NCI-H526 treated with DMSO at 0.1 percent for 48 hours (cell line): Measurements from ENCODE around the gene CDK14.
"Not testable (repeated sequence)": the region's sequence is repeated elsewhere in the genome, so short reads cannot be mapped to it uniquely, and the experiment has no call there.

Source experiments
- DNase-seq: peaks from one replicate; lab custom pipeline; 2025; lab: John Stamatoyannopoulos, UW

The CDK14 gene

GRCh38 chr7:90757565-90757950 is 161.4 kb downstream of the CDK14 start:
- peak; percentile 26 for DNase-seq

DNA sequence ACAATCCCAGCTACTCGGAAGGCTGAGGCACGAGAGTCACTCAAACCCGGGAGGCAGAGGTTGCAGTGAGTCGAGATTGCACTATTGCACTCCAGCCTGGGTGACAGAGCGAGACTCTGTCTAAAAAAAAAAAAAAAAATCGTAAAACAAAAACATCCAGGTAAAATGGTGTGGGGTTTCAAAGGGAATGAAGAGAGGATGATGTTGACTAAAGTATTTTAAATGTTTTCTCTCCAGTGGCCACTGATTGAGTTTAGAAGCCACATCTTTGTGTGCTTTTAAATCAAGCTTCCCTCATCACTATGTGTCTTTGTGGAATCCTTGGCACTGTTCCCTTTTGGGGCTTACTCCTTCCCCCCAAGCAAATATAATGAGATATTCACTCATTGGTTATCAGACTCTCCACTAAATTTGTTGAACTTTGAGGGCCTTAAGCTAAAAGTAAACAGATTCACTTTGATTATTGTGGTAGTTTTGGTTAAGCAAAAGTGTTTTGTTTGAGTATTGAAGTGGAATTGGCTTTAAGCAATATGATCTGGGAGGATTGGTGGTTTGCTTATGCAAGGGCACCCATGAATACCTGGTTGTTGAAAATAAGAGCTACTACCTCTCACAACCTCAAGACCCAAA is 162.9 kb downstream of the CDK14 start:
- no peak for DNase-seq

GRCh38 chr7:90759710-90760109 is 163.6 kb downstream of the CDK14 start:
- no peak for DNase-seq

- no peak for DNase-seq
Observed at GRCh38 chr7:90760892-90761291, 164.8 kb downstream of the CDK14 start.

- no peak for DNase-seq
Observed at GRCh38 chr7:90761584-90761983, 165.5 kb downstream of the CDK14 start.

- no peak for DNase-seq
Observed at GRCh38 chr7:90763108-90763507, 167.0 kb downstream of the CDK14 start.

DNA sequence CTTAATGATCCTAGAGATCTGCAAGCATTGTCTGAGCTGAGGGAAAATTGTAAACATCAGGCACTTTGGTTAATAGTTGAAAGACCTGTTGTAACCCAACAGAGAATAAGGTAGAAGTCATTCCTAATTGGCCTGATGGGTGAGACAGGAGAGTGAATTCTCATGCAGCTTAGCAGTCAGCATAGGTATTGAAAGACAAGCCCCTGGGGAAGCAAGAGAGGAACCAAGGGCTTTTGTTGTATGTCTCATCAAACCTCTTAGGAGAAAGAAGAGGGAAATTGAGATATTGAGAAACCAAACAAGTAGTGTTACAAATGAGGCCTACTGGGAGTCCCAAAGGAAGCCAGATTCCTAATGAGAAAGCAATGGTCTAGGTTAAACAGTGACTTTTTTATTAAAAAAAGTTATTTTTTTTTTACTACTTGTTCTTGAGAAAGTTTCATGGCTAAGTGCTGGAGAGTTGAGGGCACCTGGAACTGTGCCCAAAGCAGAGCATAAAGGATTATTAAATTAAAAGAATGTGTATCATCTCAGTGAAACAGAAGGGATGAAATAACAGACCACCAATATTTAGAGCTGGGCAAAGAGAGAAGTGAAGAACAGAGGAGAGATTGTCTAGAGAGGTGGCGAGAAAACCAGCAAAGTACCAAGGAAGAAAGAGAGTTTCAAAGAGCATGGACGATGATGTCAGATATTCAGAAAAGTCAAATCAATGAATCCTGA is 168.9 kb downstream of the CDK14 start:
- no peak for DNase-seq

GRCh38 chr7:90766814-90767564 is 170.9 kb downstream of the CDK14 start:
- DNase-seq: no peak

GRCh38 chr7:90768301-90768700 is 172.2 kb downstream of the CDK14 start:
- DNase-seq: no peak

DNA sequence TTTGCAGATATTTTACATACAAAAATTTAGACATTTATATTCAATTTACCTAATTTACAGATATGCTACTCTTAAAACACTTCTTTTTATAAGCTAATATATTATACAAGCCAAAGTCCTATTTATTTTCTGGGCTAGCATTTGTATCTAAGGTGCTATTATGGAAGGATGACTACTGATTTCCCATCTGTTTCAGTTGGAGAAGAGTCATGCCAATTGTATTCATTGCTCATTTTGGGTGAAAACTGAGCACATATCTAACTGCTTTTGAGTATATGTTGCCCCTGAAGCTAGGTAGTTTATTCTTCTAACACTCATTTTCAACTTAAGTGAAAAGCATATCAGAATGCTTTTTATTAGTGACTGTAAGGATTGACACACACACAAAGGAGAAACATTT is 172.9 kb downstream of the CDK14 start:
- no peak for DNase-seq

DNA sequence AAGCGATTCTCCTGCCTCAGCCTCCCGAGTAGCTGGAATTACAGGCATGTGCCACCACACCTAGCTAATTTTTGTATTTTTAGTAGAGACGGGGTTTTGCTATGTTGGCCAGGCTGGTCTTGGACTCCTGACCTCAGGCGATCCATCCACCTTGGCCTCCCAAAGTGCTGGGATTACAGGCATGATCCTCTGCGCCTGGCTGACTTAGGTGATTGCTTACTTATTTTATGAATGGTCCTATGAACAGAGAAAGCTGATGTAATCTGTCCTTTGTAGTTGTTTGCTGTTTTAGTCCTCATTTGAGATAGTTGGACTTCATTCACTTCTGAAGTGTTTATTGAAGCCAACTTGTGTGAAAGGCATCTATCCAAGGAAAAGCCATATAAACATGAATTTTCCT is 173.4 kb downstream of the CDK14 start:
- not testable (repeated sequence) for DNase-seq

DNA sequence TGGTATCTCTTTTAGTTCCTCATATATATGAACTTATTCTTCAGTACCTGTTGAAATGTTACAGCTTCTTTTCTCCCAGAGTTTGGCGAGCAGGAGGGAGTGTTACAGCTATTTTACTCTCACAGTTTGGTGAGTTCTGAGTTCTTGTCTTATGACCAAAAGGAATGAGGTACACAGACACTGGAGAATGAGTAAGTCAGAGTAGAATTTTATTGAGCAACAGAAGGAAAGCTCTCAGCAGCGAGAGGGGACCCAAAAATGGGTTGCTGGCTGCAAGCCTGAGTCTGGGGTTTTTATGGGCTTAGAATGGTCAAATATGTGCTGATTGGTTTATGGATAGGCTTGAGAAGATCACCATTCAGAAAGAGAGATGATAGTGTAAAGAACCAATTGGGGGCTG is 175.2 kb downstream of the CDK14 start:
- no peak for DNase-seq

DNA sequence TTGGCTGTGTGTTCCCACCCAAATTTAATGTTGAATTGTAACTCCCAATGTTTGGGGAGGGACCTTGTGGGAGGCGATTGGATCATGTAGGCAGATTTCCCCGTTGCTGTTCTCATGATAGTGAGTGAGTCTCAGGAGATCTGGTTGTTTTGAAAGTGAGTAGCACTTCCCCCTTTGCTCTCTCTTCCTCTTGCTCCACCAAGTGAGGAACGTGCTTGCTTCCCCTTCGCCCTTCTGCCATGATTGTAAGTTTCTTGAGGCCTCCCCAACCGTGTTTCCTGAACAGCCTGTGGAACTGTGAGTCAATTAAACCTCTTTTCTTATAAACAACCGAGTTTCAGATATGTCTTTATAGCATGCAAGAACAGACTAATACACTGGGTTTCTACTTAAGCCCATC is 176.3 kb downstream of the CDK14 start:
- no peak for DNase-seq

- DNase-seq: no peak
Observed at GRCh38 chr7:90773269-90773668, 177.1 kb downstream of the CDK14 start.

- DNase-seq: no peak
Observed at GRCh38 chr7:90774706-90775105, 178.6 kb downstream of the CDK14 start.

GRCh38 chr7:90775383-90775965 is 179.4 kb downstream of the CDK14 start:
- no peak for DNase-seq

DNA sequence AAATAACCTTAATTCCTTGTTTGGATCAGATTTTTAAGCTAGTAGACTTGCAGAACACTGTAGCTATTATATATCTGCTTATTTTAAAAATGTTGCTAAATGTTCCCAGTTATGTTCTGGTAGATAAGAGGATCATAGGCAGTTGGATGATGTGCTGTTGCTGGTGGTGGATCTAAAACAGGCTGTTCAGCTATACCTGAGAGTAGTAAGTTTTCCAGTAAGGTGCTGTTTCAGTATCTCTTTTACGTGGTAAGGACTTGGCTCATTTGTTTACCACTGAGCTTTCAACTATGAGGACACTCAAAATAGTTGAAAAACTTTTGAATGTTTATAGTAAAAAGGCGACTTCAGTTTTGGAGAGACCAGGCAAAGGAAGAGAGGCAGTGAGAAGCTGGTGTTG is 180.9 kb downstream of the CDK14 start:
- no peak for DNase-seq

DNA sequence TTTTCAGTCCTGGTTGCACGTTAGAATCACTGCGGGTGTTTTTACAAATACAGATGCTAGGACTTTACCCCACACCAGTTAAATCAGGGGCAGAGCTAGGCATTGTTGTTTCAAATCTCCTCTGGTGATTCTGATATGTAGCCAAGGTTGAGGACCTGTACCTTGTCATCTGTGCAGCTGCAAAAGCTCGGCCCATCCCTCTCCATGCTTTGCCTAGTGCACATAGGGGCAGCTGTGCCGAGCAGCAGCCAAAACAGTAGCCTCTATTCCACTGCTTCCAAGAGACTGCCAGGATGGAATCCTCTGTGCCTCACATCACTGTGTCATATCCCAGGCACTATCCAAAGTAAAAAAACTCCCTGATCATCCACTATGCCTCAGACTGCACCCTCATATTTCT is 181.3 kb downstream of the CDK14 start:
- no peak for DNase-seq

DNA sequence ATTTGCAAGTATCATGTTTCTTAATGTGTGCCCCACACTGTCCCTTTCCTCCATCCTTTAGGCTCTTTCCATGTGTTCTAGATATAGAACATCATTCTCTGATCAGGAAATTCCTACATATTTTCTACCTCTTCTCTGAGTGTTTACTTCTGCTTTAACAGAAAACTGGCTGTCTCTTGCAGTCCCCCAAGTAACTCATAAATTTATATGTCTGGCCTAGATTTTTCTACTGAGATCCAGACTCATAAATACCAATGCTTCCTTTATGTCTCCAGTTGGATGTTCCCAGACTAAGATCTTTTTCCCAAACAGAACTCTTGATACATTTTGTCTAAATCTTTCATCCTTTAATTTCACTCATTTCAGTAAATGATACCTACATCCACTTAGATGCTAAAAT is 181.8 kb downstream of the CDK14 start:
- no peak for DNase-seq

DNA sequence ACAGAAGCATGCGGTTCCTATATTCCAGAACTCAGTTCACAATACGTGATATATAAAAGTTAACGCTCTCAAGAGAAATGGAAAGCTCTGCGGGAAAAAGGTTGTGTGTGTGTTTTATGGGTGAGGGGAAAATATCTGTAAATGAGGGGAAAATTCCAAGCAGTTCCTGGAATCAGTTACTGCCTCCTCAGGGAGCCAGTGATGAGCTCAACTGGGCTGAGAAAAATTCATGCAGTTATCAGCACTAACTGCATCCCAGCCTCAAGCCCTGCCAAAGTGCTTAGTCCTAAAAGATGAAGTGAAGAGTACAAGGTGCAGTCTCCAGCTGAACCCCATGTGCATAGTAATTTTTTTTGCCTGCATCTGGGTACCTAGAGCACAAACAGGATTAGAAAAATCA is 191.9 kb downstream of the CDK14 start:
- no peak for DNase-seq

- no peak for DNase-seq
Observed at GRCh38 chr7:90789736-90790306, 193.7 kb downstream of the CDK14 start.

DNA sequence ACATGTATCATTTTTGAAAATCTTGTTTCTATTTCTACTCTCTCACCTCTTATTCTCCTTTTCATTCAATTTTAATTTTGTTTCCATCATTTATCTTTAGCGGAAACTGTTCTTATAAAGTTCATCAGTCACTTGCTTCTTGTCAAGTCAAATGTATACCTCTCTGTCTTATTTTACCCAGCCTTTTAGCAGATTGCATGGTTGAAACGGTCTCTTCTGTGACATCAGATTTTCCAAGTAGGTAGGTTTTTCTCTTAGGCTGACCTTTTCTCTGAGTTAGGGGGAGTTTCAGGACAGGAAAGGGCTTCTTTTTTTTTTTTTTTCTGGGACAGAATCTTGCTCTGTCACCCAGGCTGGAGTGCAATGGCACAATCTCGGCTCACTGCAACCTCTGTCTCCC is 195.5 kb downstream of the CDK14 start:
- no peak for DNase-seq

GRCh38 chr7:90792301-90792700 is 196.2 kb downstream of the CDK14 start:
- DNase-seq: no peak
